HepG2 (cell line): Measurements from ENCODE around the gene RBBP8NL. TPM values are rescaled to one million over a fixed set of nuclear protein-coding genes. Genes with fewer than 3 reads are reported as not detected.

Experiments
- ATAD3A ChIP-seq: sonication (generic); formaldehyde crosslinking; IDR thresholded peaks from 2 replicates; pipeline ENCODE4 v1.4.0; 2020; ENCODE audit warnings: missing genetic modification reagents
- ESRRA ChIP-seq: sonication (generic); formaldehyde crosslinking; IDR thresholded peaks from 2 replicates; pipeline ENCODE4 v1.5.1; 2020; ENCODE audit warnings: mild to moderate bottlenecking, low read depth, missing genetic modification reagents
- EZH2 ChIP-seq: conservative IDR thresholded peaks from 2 replicates; pipeline ENCODE4 v1.6.1; 2012; ENCODE audit warnings: mild to moderate bottlenecking, low read depth, low read length, moderate library complexity
- GTF3A ChIP-seq: sonication (generic); formaldehyde crosslinking; conservative IDR thresholded peaks from 2 replicates; pipeline ENCODE4 v1.4.0; 2020; ENCODE audit warnings: mild to moderate bottlenecking, missing genetic modification reagents
- JDP2 ChIP-seq: sonication (generic); formaldehyde crosslinking; IDR thresholded peaks from 2 replicates; pipeline ENCODE4 v1.8.1; 2022; ENCODE audit warnings: missing genetic modification reagents, borderline replicate concordance
- MTA1 ChIP-seq: sonication (generic); formaldehyde crosslinking; IDR thresholded peaks from 2 replicates; pipeline ENCODE4 v1.4.0; 2020; ENCODE audit warnings: missing genetic modification reagents, mild to moderate bottlenecking, borderline replicate concordance
- MZF1 ChIP-seq: sonication (generic); formaldehyde crosslinking; IDR thresholded peaks from 2 replicates; pipeline ENCODE4 v1.8.1; 2023; ENCODE audit warnings: mild to moderate bottlenecking, missing genetic modification reagents, borderline replicate concordance
- NFATC3 ChIP-seq: sonication (generic); formaldehyde crosslinking; IDR thresholded peaks from 2 replicates; pipeline ENCODE4 v1.5.1; 2020; ENCODE audit warnings: mild to moderate bottlenecking, missing genetic modification reagents
- SP4 ChIP-seq: sonication (generic); formaldehyde crosslinking; IDR thresholded peaks from 2 replicates; pipeline ENCODE4 v1.8.1; 2023; ENCODE audit warnings: mild to moderate bottlenecking, missing genetic modification reagents
- SRF ChIP-seq: IDR thresholded peaks from 2 replicates; pipeline ENCODE4 v1.6.1; 2011; ENCODE audit warnings: mild to moderate bottlenecking, low read depth, low read length, moderate library complexity
- TEAD3 ChIP-seq: optimal IDR thresholded peaks from 2 replicates; pipeline ENCODE3; 2016; ENCODE audit warnings: borderline replicate concordance
- ZNF205 ChIP-seq: IDR thresholded peaks from 2 replicates; pipeline ENCODE4 v1.6.1; 2018; ENCODE audit warnings: missing biosample characterization, missing genetic modification reagents
- ZNF788 ChIP-seq: sonication (generic); formaldehyde crosslinking; IDR thresholded peaks from 2 replicates; pipeline ENCODE4 v1.5.0; 2020; ENCODE audit warnings: mild to moderate bottlenecking, missing genetic modification reagents, borderline replicate concordance
- polyA plus RNA-seq, 8 experiments: library from polyadenylated mRNA; depleted of rRNA in 3 of 8; stranded (reverse) in 7 of 8; unstranded in 1 of 8; fragments of >200 nt; fragmentation: Illumina TruSeq in 4 of 8; extraction: Trizol in 4 of 8; gene quantifications; 2 replicates each; pipeline versions ENCODE4 v1.2.1 to v1.2.3, GENCODE V29; 2011 to 2016; ENCODE audit warnings: low read depth in 4 of 8, missing spikeins in 1 of 8, mixed read lengths in 1 of 8; ENCODE audit not compliant: insufficient read depth in 1 of 8
- total RNA-seq, 5 experiments: library from RNA; depleted of rRNA; stranded (reverse); fragments of >200 nt; fragmentation: Illumina TruSeq; extraction: Trizol; gene quantifications; 2 replicates each; pipeline ENCODE4 v1.2.3, GENCODE V29; 2016; ENCODE audit warnings: low read depth in 1 of 5
- TF ChIP-seq, protein P1 (sequence below): sonication (generic); formaldehyde crosslinking; IDR thresholded peaks from 2 replicates; pipeline ENCODE4 v1.8.0; 2022; ENCODE audit warnings: missing genetic modification reagents, mild to moderate bottlenecking, moderate library complexity, borderline replicate concordance
- TF ChIP-seq, protein P2 (sequence below): sonication (generic); formaldehyde crosslinking; IDR thresholded peaks from 2 replicates; pipeline ENCODE4 v1.9.0; 2022; ENCODE audit warnings: missing genetic modification reagents, mild to moderate bottlenecking, borderline replicate concordance
- TF ChIP-seq, protein P3 (sequence below): sonication (generic); formaldehyde crosslinking; IDR thresholded peaks from 2 replicates; pipeline ENCODE4 v1.5.0; 2020; ENCODE audit warnings: mild to moderate bottlenecking, missing genetic modification reagents
- TF ChIP-seq, protein P4 (sequence below): sonication (generic); formaldehyde crosslinking; IDR thresholded peaks from 2 replicates; pipeline ENCODE4 v1.5.1; 2020; ENCODE audit warnings: mild to moderate bottlenecking, missing genetic modification reagents, moderate library complexity
- TF ChIP-seq, protein P5 (sequence below): sonication (generic); formaldehyde crosslinking; IDR thresholded peaks from 2 replicates; pipeline ENCODE4 v1.8.1; 2023; ENCODE audit warnings: mild to moderate bottlenecking, missing genetic modification reagents, borderline replicate concordance

RBBP8NL gene
- total and polyA plus RNA-seq, 2 of the 13 experiments (the other 11 are each of a cell fraction or from before 2014, with no cell fraction given): 0.69 to 0.86 TPM

DNA sequence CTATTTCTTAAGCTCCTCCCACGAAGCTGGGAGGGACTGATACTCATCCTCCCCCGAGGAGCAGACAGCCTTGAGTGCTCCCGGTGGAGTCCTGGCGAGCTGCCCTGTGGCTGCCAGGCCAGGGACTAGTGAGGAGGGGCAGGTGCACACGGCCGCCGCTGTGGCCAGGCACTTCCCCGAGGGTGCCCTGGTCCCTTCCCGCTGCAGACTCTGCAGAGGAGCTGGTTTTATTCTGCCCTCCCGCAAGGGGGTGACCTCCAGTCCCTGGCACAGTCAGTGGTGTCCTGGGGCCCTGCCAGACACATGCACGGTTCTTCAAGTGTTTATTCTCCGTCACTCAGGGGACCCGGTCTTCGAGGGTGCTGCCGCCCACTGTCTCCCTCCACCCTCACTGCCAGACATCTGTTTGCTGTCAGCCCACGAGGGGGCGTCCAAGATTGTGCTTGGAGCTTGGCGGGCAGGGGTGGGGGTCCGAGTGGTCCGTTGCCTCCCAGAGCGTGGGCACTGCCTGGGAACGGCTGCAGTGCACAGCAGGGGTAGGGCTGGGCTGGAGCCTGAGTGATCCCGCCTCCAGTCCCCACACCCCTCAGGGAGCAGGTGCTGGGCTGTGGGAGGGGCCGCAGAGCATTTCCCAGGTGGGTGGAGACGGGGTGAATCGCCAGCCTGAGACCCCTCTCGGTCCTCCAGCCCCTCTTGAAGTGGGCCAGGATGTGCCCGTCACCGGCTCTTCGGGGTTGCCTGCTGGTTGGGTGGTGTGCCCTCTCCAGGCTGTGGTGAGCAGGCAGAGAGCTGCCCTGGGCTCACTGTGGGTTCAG is 17.2 kb downstream of the RBBP8NL start (continued):
- TF ChIP-seq, protein P1, sequence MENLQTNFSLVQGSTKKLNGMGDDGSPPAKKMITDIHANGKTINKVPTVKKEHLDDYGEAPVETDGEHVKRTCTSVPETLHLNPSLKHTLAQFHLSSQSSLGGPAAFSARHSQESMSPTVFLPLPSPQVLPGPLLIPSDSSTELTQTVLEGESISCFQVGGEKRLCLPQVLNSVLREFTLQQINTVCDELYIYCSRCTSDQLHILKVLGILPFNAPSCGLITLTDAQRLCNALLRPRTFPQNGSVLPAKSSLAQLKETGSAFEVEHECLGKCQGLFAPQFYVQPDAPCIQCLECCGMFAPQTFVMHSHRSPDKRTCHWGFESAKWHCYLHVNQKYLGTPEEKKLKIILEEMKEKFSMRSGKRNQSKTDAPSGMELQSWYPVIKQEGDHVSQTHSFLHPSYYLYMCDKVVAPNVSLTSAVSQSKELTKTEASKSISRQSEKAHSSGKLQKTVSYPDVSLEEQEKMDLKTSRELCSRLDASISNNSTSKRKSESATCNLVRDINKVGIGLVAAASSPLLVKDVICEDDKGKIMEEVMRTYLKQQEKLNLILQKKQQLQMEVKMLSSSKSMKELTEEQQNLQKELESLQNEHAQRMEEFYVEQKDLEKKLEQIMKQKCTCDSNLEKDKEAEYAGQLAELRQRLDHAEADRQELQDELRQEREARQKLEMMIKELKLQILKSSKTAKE (CRISPR knock-in tag): no peak
- peak; percentile 56; the same call in 1 of the 2 replicates for TF ChIP-seq SP4 (CRISPR knock-in tag)
- no peak for TF ChIP-seq ESRRA
- peak; percentile 72; the same call in 1 of the 2 replicates for TF ChIP-seq ZNF788 (CRISPR knock-in tag)
- no peak for TF ChIP-seq EZH2
- TF ChIP-seq MTA1: peak; percentile 74
- TF ChIP-seq, protein P2, sequence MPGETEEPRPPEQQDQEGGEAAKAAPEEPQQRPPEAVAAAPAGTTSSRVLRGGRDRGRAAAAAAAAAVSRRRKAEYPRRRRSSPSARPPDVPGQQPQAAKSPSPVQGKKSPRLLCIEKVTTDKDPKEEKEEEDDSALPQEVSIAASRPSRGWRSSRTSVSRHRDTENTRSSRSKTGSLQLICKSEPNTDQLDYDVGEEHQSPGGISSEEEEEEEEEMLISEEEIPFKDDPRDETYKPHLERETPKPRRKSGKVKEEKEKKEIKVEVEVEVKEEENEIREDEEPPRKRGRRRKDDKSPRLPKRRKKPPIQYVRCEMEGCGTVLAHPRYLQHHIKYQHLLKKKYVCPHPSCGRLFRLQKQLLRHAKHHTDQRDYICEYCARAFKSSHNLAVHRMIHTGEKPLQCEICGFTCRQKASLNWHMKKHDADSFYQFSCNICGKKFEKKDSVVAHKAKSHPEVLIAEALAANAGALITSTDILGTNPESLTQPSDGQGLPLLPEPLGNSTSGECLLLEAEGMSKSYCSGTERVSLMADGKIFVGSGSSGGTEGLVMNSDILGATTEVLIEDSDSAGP (CRISPR knock-in tag): peak; percentile 59; the same call in 1 of the 2 replicates
- no peak for TF ChIP-seq ATAD3A
- TF ChIP-seq JDP2 (CRISPR knock-in tag): no peak
- TF ChIP-seq, protein P3, sequence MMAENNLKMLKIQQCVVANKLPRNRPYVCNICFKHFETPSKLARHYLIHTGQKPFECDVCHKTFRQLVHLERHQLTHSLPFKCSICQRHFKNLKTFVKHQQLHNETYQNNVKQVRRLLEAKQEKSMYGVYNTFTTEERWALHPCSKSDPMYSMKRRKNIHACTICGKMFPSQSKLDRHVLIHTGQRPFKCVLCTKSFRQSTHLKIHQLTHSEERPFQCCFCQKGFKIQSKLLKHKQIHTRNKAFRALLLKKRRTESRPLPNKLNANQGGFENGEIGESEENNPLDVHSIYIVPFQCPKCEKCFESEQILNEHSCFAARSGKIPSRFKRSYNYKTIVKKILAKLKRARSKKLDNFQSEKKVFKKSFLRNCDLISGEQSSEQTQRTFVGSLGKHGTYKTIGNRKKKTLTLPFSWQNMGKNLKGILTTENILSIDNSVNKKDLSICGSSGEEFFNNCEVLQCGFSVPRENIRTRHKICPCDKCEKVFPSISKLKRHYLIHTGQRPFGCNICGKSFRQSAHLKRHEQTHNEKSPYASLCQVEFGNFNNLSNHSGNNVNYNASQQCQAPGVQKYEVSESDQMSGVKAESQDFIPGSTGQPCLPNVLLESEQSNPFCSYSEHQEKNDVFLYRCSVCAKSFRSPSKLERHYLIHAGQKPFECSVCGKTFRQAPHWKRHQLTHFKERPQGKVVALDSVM: no peak
- 0 out of 2 replicates have a peak, but pooled peaks have one; percentile 24 for TF ChIP-seq ZNF205 (CRISPR knock-in tag)
- TF ChIP-seq TEAD3 (CRISPR knock-in tag): peak; percentile 23
- TF ChIP-seq GTF3A (CRISPR knock-in tag): 0 out of 2 replicates have a peak, but pooled peaks have one; percentile 83
- TF ChIP-seq, protein P4, sequence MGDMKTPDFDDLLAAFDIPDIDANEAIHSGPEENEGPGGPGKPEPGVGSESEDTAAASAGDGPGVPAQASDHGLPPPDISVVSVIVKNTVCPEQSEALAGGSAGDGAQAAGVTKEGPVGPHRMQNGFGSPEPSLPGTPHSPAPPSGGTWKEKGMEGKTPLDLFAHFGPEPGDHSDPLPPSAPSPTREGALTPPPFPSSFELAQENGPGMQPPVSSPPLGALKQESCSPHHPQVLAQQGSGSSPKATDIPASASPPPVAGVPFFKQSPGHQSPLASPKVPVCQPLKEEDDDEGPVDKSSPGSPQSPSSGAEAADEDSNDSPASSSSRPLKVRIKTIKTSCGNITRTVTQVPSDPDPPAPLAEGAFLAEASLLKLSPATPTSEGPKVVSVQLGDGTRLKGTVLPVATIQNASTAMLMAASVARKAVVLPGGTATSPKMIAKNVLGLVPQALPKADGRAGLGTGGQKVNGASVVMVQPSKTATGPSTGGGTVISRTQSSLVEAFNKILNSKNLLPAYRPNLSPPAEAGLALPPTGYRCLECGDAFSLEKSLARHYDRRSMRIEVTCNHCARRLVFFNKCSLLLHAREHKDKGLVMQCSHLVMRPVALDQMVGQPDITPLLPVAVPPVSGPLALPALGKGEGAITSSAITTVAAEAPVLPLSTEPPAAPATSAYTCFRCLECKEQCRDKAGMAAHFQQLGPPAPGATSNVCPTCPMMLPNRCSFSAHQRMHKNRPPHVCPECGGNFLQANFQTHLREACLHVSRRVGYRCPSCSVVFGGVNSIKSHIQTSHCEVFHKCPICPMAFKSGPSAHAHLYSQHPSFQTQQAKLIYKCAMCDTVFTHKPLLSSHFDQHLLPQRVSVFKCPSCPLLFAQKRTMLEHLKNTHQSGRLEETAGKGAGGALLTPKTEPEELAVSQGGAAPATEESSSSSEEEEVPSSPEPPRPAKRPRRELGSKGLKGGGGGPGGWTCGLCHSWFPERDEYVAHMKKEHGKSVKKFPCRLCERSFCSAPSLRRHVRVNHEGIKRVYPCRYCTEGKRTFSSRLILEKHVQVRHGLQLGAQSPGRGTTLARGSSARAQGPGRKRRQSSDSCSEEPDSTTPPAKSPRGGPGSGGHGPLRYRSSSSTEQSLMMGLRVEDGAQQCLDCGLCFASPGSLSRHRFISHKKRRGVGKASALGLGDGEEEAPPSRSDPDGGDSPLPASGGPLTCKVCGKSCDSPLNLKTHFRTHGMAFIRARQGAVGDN (CRISPR knock-in tag): peak; percentile 47; the same call in 1 of the 2 replicates
- TF ChIP-seq, protein P5, sequence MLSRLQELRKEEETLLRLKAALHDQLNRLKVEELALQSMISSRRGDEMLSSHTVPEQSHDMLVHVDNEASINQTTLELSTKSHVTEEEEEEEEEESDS: no peak
- TF ChIP-seq MZF1 (CRISPR knock-in tag): no peak
- no peak for TF ChIP-seq SRF
- no peak for TF ChIP-seq NFATC3 (CRISPR knock-in tag)
